ENCODE measurements around the gene GFOD1.

GRCh38 chr6:13462458-13463327 is 24.7 kb downstream of the GFOD1 start:
- TF ChIP-seq POLR2A (IDR thresholded peaks at IDR 0.05) (no peak), CTCF (IDR thresholded peaks at IDR 0.05) (no peak)

All from esophagus squamous epithelium (tissue), 4 donors.